Subcutaneous adipose tissue (tissue), 4 donors: ENCODE results near the gene LKAAEAR1. TPM values are rescaled to one million over a fixed set of nuclear protein-coding genes. Genes with fewer than 3 reads are reported as not detected.

ENCODE experiments used
- total RNA-seq, 4 donors: library from RNA; depleted of rRNA; stranded (reverse); fragments of >200 nt; gene quantifications; one replicate each; pipeline ENCODE4 v1.1.0, GENCODE V29; 2016
- TF ChIP-seq, protein P1 (sequence below): fragments of 450-650 bp; IDR thresholded peaks from one replicate; pipeline ENCODE4 v1.5.1; 2016; ENCODE audit warnings: low read depth, mild to moderate bottlenecking, control low read depth, antibody characterized with exemption, moderate library complexity

Gene LKAAEAR1
- total RNA-seq, 4 donors from 2014 or later: not detected

GRCh38 chr20:64063389-64064144 is 20.6 kb downstream of the LKAAEAR1 start:
- TF ChIP-seq, protein P1, sequence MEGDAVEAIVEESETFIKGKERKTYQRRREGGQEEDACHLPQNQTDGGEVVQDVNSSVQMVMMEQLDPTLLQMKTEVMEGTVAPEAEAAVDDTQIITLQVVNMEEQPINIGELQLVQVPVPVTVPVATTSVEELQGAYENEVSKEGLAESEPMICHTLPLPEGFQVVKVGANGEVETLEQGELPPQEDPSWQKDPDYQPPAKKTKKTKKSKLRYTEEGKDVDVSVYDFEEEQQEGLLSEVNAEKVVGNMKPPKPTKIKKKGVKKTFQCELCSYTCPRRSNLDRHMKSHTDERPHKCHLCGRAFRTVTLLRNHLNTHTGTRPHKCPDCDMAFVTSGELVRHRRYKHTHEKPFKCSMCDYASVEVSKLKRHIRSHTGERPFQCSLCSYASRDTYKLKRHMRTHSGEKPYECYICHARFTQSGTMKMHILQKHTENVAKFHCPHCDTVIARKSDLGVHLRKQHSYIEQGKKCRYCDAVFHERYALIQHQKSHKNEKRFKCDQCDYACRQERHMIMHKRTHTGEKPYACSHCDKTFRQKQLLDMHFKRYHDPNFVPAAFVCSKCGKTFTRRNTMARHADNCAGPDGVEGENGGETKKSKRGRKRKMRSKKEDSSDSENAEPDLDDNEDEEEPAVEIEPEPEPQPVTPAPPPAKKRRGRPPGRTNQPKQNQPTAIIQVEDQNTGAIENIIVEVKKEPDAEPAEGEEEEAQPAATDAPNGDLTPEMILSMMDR: no peak

DNA sequence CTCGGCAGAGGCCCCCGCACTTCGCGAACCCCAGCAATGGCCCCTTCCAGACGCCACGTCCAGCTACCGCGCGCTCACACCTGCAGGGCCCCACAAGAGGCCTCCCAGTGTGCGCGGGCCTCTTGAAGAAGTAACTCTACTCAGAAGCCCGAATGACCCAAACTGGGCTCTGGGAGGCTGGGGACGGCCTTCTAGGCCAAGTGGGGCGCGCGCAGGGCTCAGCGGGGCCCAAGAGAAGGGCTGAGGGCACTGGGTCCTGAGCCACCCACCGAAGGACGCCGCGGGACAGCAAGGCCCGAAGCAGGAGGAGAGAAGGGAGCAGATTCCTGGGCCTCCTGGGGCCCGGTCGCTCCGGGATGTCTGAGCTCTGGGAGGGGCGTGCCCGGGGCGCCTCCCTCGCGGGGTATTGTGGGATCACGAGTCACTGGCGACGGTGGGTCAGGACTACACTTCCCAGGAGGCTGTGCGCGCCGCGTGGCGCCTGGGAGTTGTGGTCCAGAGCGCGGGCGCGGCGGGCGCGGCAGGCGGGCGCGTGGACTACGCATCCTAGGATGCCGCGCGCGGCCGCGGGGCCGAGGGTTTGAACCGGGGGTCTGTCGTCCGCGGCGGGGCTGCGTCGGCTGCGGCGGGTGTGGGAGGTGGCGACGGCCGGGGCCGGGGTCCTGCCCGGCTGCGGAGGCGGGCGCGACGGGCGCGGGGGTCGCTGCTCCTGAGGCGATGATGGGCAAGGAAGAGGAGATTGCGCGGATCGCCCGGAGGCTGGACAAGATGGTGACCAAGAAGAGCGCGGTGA is 21.4 kb downstream of the LKAAEAR1 start, which contains the start of gene TCEA2:
TCEA2 (plus strand) TSS at position 603 of the 793 bp plus-strand sequence; CDS start at position 718, 115 bp downstream.
- TF ChIP-seq, protein P1: no peak

GRCh38 chr20:64062276-64062595 is 22.0 kb downstream of the LKAAEAR1 start:
- TF ChIP-seq, protein P1: no peak

DNA sequence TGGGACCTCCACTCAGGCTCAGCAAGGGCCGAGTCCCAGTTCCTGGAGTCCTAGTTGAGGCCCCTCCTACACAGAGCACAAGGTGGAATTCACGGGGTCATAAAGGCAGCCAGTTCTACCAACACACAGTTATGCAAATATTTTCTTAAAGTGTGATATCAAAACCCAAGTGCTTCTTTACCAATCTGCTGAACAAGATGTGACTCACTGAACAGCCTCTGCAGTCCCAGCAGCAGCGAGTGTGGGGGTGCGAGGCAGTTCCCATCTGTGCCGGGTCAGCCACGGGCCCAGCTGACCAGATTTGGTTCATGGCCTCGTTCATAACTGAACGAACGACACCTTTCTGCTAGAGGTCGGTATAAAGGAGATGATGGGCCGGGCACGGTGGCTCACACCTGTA is 25.7 kb downstream of the LKAAEAR1 start:
- TF ChIP-seq, protein P1: no peak

DNA sequence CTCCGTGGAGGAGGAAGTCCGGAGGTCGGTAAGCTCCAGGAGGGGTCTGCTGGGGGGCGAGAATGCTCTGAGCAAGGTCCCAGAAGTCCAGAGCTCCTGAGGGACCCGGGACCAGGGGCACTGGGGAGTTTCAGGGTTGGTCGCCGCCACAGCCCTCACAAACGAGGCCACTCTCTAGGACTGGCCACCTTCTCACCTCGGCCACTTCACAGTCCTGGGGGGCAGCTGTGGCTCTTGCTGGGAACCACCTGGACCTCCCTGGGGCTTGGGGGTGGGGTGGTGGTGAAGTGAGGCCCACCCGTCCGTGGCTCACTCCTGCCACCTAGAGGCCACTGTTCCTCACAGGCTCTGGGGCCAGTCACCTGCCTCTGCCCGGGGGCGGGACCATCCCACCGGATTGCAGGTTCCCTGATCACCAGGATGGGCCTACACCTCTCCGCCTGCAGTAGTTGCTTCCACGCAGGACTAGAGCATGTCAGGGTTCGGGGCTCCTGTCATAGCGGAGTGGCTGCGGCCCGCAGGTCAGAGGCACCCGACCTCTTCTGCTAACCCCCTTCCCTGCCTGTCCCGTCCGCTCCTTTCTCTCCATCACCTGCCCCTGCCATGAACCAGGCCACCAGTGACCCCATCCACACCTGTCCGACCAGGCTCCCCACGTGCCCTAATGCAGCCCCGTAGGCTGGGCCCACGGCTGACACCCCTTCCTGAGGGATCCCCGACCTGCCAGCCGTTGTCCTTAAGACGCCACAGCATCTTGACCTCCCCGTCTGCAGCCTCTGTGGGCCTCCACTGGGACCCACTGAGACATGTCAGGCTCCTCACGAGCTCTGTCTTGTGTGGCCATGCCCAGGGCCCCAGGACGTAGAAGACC is 26.3 kb downstream of the LKAAEAR1 start:
- TF ChIP-seq, protein P1: no peak

DNA sequence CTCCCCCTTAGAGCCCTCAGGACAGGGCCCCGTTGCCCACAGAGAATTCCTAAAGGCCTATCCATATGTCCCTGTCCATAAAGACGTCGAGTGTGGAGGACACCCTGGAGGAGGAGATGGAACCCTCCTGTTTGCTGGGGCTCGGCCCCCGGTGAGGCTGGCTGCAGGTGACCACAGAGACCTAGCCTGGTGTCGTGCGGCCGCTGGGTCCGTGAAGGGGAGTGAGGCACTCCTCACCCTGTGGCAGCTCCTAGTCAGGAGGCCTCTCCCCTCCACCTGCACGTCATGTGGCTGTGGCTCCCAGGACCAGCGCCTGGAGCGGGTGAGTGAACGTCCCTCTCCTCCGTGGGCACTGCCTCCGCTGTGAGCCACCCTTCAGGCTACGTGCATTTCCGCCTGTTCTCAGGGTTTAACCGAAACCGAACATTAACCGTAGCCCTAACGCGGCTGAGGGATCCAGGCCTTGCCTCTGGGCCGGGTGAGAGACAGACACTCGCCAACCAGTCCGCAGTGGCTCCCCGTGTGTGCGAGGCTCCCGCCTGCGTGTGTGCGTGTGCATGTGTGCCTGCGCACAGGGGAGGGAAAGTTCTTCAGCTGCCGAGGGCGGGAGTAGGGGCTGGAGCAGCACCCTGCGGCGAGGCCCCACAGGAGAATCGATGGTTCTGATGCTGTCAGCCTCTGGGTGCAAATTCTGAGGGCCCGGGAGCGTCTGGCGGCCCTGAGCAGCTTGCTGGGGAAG is 27.1 kb downstream of the LKAAEAR1 start:
- TF ChIP-seq, protein P1: no peak
